Suppressor macrophage (primary cell): ENCODE results near the gene PAFAH2.

ENCODE experiments used
- DNase-seq, 4 experiments: peaks; one replicate each; pipeline ENCODE4 v3.0.0-alpha.2; 2020 to 2022

The PAFAH2 gene

DNA sequence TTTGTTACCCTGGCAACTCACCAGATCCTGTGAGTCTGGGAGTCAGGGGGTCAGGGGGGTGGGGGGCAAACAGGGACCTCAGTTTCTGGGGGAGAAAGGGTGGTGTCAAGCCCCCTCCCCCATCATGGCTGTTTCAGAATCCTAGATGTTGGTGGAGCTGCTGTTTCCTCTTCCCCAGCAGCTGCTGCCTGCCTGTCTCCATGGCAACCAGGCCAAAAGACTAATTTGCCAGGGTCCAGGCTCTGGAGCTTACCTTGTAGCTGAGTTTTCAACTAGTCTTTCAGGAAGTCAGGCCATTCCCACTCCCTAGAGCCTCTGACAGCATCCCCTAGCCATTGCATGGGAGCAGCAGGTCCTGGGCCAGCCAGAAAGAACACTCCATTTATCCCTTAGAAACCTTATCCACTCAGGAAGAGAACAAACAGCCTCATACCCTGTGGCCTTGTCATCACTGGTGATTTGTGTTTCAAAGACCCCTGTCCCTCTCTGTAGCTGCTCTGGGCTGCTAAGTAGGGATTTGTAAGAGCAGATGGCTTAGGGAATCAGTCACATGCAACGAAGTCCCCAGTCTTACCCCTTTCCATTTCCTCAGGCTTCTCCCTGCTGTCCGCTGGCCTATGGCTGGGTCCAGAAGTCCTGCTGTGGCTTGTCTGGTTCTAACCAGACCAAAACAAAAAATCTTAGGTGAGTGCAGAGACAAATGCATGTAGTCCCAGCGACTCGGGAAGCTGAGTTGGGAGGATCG lies 70.2 kb downstream of the PAFAH2 start:
- DNase-seq, result peak; percentile 13 to 57 (median 42)

DNA sequence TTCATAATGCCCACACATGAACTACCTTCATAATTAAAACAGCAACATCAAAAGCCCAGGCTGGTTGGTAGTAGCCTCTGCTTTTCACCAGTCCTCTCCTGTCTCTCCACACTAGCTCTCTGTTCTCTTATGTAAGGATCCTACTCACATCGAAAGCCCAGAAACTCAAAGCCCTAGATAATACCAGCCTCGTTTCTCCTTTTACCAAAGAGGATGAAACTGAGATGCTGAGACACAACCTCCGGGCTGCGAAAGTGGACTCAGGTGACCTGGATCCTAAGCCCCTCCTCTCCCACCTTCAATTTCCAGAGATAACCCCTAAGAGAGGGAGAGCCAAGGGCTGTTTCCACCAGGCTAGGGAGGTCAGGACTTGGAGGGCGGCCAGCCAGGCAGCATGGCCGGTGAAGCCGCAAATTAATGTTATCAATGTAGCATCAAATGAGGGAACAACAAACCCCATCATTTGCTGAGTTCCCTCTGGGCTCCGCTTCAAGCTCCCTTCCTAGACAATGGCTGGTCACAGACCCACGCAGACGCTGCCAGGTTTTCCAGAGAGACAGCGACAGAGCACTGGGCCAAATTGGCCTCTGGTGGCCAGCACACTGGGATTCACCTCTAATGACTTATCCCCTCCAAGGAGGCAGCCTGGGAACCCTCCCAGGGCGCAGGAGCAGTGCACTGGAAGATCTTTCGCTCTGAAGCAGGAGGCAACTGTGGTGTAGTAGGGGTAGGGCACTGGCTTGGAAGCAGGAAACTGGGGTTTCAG lies 70.9 kb downstream of the PAFAH2 start:
- no peak for DNase-seq

DNA sequence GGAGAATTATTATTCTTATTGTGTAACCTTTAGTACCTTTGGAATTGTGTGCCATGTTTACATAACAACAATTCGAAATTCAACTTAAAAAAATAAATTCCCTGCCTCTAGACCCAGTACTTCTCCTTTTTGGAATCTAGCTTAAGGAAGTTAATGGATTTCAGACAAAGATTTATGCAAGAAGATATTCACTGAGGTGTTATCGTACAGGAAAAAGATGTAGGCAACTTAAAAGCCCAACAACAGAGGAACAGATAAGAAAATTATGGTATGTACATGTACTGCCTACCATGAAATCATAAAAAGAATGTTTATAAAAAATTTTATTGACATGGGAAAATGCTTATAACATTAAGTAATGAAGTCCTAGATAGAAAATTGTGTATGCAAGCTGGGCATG lies 73.4 kb downstream of the PAFAH2 start:
- DNase-seq, result peak in 2 of 4 experiments; percentile 58 to 70

DNA sequence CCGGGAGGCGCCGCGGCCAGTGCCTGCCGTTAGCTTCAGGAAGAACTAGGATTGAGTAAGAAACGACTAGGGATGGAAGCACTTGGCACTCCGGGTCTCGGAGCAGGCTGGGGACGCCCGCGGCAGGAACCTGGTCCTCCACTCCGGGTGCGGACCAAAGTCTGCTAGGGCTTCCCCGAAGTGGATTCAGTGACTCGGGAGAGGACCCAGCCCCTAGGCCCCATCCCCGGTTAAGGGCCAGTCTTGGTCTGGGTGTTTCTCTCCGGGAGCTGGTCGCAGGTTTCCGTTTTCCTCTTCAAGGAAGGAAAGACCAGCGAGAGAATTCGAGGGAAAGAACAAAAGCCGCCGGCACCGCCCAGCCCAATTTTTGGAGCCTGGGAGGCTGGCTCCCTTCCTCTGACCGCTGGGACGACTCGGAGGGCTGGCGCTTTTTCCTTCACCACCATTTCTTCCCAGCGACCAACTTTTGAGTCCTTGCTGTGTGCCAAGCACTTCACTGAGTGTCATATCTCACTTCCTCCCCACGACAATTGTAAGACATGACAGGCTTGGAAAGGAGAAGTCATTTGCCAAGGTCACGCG lies 74.8 kb downstream of the PAFAH2 start:
- peak; percentile 56 to 84 (median 68) for DNase-seq

- peak in 2 of 4 experiments; percentile 34 to 49 for DNase-seq
These were observed 75.5 kb downstream of the PAFAH2 start for GRCh38 chr1:25922056-25922970.

DNA sequence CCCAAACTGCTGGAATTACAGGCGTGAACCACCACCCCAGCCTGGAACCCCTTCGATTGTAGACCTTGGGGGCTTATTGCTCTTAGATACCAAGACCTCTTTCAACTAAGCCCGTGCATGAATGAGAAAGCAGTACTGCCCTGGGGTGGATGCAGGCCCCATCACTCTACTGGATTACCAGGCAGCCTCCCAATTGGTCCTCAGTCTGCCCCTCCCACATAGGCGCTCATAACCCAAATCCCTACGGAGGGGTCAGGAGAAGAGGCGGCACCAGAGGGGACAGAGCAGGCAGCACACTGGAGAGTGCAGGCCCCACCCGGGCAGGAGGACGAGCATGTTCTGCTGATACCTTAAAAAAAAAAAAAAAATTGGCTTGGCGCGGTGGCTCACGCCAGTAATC lies 79.2 kb downstream of the PAFAH2 start:
- no peak for DNase-seq

- DNase-seq, result peak in 2 of 4 experiments; percentile 31 to 34
These were observed 79.9 kb downstream of the PAFAH2 start for GRCh38 chr1:25917996-25918395.

DNA sequence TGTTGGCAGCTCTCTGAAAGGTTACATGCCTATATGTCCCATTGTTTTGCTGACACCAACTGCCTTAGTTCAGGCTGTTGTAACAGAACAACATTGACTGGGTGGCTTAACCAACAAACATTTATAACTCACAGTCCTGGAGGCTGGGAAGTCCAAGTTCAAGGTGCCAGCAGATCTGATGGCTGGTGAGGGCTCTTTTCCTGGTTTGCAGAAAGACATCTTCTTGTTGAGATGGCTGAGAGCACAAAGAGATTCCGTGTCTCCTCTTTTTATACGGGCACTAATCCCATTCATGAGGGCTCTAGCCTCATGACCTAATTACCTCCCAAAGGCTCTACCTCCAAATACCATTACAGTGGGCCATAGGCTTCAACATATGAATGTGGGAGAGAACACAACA lies 81.4 kb downstream of the PAFAH2 start:
- no peak for DNase-seq

DNA sequence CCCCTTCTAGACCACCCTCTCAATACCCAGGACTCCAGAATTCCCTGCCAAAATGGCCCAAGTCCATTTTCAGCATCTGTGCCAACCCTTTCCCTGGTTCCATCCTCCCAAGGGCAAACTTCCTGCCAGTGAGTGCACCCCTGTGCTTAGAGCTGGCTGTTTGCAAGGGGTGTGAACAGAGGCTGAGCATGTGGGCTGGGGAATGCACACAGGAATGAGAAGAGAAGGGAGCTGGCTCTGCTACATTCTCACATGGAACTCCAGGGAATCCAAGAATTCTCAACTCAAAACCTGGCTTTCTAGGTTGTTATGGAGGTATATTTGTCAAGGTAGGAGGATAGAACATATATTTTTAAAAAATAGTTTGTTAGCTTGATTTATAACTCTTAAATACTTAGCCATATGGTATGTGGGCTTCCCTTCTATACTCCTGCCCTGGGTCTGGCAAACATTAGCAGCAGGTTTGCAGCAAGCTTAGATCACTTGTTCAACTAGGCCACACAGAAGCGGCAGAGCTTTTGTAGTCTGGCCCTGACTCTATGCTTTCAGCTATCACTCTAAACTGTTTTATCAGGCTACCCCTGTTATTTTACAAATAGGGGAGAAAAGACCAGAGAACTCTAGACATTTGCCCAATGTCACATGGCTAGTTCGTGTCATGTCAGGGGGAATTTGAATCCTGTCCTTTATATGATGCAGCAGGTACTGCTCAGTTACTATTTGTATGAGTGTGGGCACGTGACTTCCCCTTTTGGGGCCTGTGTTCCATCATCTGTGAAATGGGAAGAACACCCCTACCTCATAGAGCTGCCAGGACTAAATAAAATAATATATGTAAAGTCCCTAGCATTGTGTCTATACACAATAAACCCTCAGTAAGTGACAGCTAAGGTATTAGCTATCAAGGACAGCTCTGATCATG lies 83.5 kb downstream of the PAFAH2 start:
- peak in 3 of 4 experiments; percentile 23 to 25 (median 25) for DNase-seq

- DNase-seq, result no peak
These were observed 84.7 kb downstream of the PAFAH2 start for GRCh38 chr1:25913206-25913605.

DNA sequence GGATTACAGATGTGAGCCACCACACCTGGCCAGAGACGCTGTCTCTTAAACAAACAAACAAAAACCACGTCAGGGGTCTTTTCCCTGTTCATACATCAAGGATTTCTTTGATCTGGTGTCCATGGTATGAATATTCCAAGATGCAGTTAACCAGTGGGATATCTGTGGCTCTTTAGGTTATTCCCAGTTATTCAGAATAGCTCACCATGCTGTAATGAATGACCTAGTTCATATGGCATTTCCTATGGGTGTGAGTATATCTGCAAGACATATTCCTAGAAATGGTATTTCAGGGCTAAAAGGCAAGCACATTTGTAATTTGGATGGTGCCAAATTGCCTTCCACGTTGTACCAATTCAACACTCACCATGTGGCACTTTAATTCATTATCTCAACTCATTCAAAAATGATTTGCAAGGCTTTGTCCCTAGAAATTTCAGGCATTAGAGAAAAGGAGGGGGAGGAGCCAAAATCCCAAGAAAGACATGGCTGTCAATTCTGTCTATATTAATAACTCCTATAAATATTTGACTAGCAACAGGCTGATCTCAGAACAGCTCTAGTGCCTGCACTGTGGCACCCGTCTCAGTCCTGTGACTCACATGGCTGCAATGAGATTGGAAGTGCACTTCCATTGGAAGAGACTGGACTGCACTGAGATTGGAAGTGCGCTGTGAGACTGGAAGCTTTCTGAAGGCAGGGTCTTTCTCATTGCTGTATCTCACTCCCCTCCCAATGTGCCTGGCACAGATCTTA lies 85.6 kb downstream of the PAFAH2 start:
- DNase-seq, result no peak

DNA sequence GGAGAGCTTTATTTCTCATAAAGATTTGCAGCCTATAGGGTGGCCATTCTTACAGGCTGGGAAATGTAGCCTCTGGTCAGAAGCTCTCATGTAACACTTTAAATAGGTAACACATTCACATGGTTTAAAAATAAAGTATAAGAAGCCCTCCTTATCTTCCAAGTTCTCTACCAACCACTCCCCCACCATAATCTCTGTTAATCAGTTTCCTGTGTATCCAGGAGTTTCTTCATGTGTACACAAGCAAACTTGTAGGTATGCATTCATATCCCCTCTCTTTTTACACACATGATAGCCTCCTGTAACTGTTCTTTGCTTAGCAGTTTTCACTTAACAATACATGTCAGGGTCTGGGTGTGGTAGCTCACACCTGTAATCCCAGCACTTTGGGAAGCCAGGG lies 86.7 kb downstream of the PAFAH2 start:
- DNase-seq, result no peak
